ENCODE data around the gene ACOT7.

Gene ACOT7

GRCh38 chr1:6233376-6233775, 160.2 kb downstream of the ACOT7 start:
- no peaks in the 10 kb centered on the region for H3K9me2 ChIP-seq (replicated peaks; ENCODE audit: insufficient read depth, low read length)
- no peaks in the 10 kb centered on the region for H3K4me1 ChIP-seq (ENCODE audit: low read length)
- H3K4me3 ChIP-seq (ENCODE audit: low read length) = no peak overlapping the region
- peaks cover 33% of the 10 kb centered on the region for H3K79me2 ChIP-seq (ENCODE audit: low read length)
- no peaks in the 10 kb centered on the region for H4K20me1 ChIP-seq (ENCODE audit: insufficient read depth, low read length)
- no peak overlapping the region for H3K27ac ChIP-seq (ENCODE audit: low read length)
- H3K4me2 ChIP-seq (ENCODE audit: low read depth, low read length) = no peak overlapping the region
- no peak overlapping the region for H2AFZ ChIP-seq (ENCODE audit: low read length)
- H3K36me3 ChIP-seq (replicated peaks; ENCODE audit: insufficient read depth, low read length) = peaks cover 7% of the 10 kb centered on the region; the same call in 1 of the 2 replicates
- H3F3A ChIP-seq (ENCODE audit: insufficient read depth, low read length) = no peaks in the 10 kb centered on the region
- DNase-seq = no peak
- peaks cover under 1% of the 10 kb centered on the region; the same call in 1 of the 2 replicates for H3K27me3 ChIP-seq (replicated peaks; ENCODE audit: insufficient read depth, low read length)
- TF ChIP-seq CTCF (IDR thresholded peaks at IDR 0.05; ENCODE audit: low read length) = no peak
- no peak for TF ChIP-seq EZH2 (optimal IDR thresholded peaks at IDR 0.05; ENCODE audit: low read depth, low read length)
- no peak for TF ChIP-seq EZH2phosphoT487 (IDR thresholded peaks at IDR 0.05; ENCODE audit: low read length)
- H3K9me3 ChIP-seq (replicated peaks; ENCODE audit: insufficient read depth, low read length) = no peaks in the 10 kb centered on the region
- H3K9ac ChIP-seq (ENCODE audit: low read length) = no peak overlapping the region

DNA sequence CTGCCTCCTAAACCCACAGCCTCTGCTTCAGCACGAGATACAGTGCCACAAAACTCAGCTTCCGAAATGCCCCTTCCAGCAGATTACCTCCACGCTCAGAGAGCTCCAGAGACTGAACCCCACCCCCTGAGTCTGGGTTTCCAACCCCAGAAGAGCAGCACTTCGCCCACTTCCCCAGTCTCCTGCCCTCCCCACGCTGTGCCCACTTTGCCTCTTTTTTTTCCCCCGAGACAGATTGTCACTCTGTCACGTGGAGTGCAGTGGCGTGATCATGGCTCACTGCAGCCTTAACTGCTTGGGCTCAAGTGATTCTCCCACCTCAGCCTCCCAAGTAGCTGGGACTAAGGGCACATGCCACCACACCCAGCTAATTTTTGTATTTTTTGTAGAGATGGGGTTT, 167.9 kb downstream of the ACOT7 start:
- DNase-seq = no peak
- Histone ChIP-seq H3K4me2 (ENCODE audit: low read depth, low read length) (no peak overlapping the region), H3K9me2 (replicated peaks; ENCODE audit: insufficient read depth, low read length) (no peaks in the 10 kb centered on the region), H3K9me3 (replicated peaks; ENCODE audit: insufficient read depth, low read length) (no peaks in the 10 kb centered on the region), H4K20me1 (ENCODE audit: insufficient read depth, low read length) (no peaks in the 10 kb centered on the region), H3K36me3 (replicated peaks; ENCODE audit: insufficient read depth, low read length) (peaks cover 15% of the 10 kb centered on the region), H2AFZ (ENCODE audit: low read length) (no peak overlapping the region), H3K27me3 (replicated peaks; ENCODE audit: insufficient read depth, low read length) (no peaks in the 10 kb centered on the region), H3K27ac (ENCODE audit: low read length) (no peak overlapping the region), H3F3A (ENCODE audit: insufficient read depth, low read length) (no peaks in the 10 kb centered on the region), H3K4me1 (ENCODE audit: low read length) (no peaks in the 10 kb centered on the region), H3K9ac (ENCODE audit: low read length) (no peak overlapping the region), H3K79me2 (ENCODE audit: low read length) (peaks cover 4% of the 10 kb centered on the region; the same call in 1 of the 2 replicates), H3K4me3 (ENCODE audit: low read length) (no peak overlapping the region)
- TF ChIP-seq EZH2phosphoT487 (IDR thresholded peaks at IDR 0.05; ENCODE audit: low read length) = no peak
- no peak for TF ChIP-seq EZH2 (optimal IDR thresholded peaks at IDR 0.05; ENCODE audit: low read depth, low read length)
- TF ChIP-seq CTCF (IDR thresholded peaks at IDR 0.05; ENCODE audit: low read length) = no peak

DNA sequence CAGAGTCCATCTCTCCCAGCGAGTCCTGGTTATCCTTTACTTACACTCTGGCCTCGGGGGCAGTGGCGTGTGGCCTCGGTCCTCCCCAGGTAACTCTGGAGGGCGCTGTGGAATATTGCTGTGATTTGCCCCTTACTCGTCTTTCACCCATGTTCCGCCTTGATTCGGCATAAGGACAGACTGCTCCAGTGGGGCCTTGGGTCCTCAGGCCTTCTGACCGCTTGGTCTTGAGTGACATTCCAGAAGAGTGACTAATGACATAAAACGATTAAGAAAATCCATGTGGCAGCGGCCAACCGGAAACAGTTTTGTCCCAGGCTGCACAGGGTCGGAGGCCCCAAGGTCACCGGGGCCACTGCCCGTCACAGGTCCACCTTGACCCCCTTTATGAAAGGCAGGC, 168.8 kb downstream of the ACOT7 start:
- Histone ChIP-seq H3K27me3 (replicated peaks; ENCODE audit: insufficient read depth, low read length) (no peaks in the 10 kb centered on the region), H3K4me2 (ENCODE audit: low read depth, low read length) (no peak overlapping the region), H3K27ac (ENCODE audit: low read length) (no peak overlapping the region), H3K4me1 (ENCODE audit: low read length) (no peaks in the 10 kb centered on the region), H3K9me2 (replicated peaks; ENCODE audit: insufficient read depth, low read length) (no peaks in the 10 kb centered on the region), H4K20me1 (ENCODE audit: insufficient read depth, low read length) (no peaks in the 10 kb centered on the region), H3K4me3 (ENCODE audit: low read length) (no peak overlapping the region), H3K36me3 (replicated peaks; ENCODE audit: insufficient read depth, low read length) (peaks cover 15% of the 10 kb centered on the region), H3F3A (ENCODE audit: insufficient read depth, low read length) (no peaks in the 10 kb centered on the region), H3K9me3 (replicated peaks; ENCODE audit: insufficient read depth, low read length) (no peaks in the 10 kb centered on the region), H3K79me2 (ENCODE audit: low read length) (peaks cover 4% of the 10 kb centered on the region; the same call in 1 of the 2 replicates), H2AFZ (ENCODE audit: low read length) (no peak overlapping the region), H3K9ac (ENCODE audit: low read length) (no peak overlapping the region)
- TF ChIP-seq EZH2 (optimal IDR thresholded peaks at IDR 0.05; ENCODE audit: low read depth, low read length) = no peak
- TF ChIP-seq CTCF (IDR thresholded peaks at IDR 0.05; ENCODE audit: low read length) = no peak
- no peak for TF ChIP-seq EZH2phosphoT487 (IDR thresholded peaks at IDR 0.05; ENCODE audit: low read length)
- DNase-seq = no peak
